HEK293 (cell line): Measurements from ENCODE around the gene SERPINA6.

Experiments
- CTCF ChIP-seq: fragments of 450-650 bp; formaldehyde crosslinking; IDR thresholded peaks from 2 replicates; pipeline ENCODE4 v1.5.1; 2016; ENCODE audit warnings: missing biosample characterization, missing genetic modification characterization
- ELK4 ChIP-seq: IDR thresholded peaks from 2 replicates; pipeline ENCODE4 v1.6.1; 2011; ENCODE audit warnings: mild to moderate bottlenecking, low read depth, low read length, borderline replicate concordance
- KLF8 ChIP-seq: fragments of 450-650 bp; formaldehyde crosslinking; IDR thresholded peaks from 2 replicates; pipeline ENCODE4 v1.5.1; 2016; ENCODE audit warnings: missing biosample characterization, missing genetic modification characterization
- ZBTB1 ChIP-seq: fragments of 450-650 bp; formaldehyde crosslinking; IDR thresholded peaks from 2 replicates; pipeline ENCODE4 v1.5.1; 2016; ENCODE audit warnings: missing biosample characterization, missing genetic modification characterization
- ZNF138 ChIP-seq: fragments of 450-650 bp; formaldehyde crosslinking; IDR thresholded peaks from 2 replicates; pipeline ENCODE4 v1.5.1; 2016; ENCODE audit warnings: missing biosample characterization, missing genetic modification characterization, borderline replicate concordance
- ZNF623 ChIP-seq: fragments of 450-650 bp; formaldehyde crosslinking; IDR thresholded peaks from 2 replicates; pipeline ENCODE4 v1.5.1; 2016; ENCODE audit warnings: missing biosample characterization, missing genetic modification characterization
- ZNF658 ChIP-seq: fragments of 450-650 bp; formaldehyde crosslinking; IDR thresholded peaks from 2 replicates; pipeline ENCODE4; 2016; ENCODE audit warnings: missing biosample characterization, missing genetic modification characterization

- TF ChIP-seq ZBTB1 (tag by site-specific recombination) (no peak), KLF8 (tag by site-specific recombination) (no peak), ELK4 (no peak), ZNF623 (tag by site-specific recombination) (no peak), ZNF658 (tag by site-specific recombination) (no peak), CTCF (no peak), ZNF138 (tag by site-specific recombination) (no peak)
Measured at GRCh38 chr14:94331462-94331861, 8.3 kb upstream of the SERPINA6 start.
